Measurements from ENCODE around the gene CLIC5. TPM values are rescaled to one million over a fixed set of nuclear protein-coding genes. Genes with fewer than 3 reads are reported as not detected.

The CLIC5 gene
- total RNA-seq, 1 donor from 2014 or later = 0.32 TPM

- DNase-seq (ENCODE audit: low read depth) (no peak), FAIRE-seq (no peak)
- H3K27ac ChIP-seq (ENCODE audit: low read depth, low read length) = no peak overlapping the region
- Mint-ChIP-seq H3K27ac (ENCODE audit: unreplicated experiment) (no peak overlapping the region), H3K36me3 (ENCODE audit: low read depth, unreplicated experiment) (no peaks in the 10 kb centered on the region), H3K27me3 (ENCODE audit: low read depth, unreplicated experiment) (no peaks in the 10 kb centered on the region), H3K4me1 (ENCODE audit: low read depth, unreplicated experiment) (peaks cover 4% of the 10 kb centered on the region), H3K9me3 (ENCODE audit: unreplicated experiment) (no peaks in the 10 kb centered on the region), H3K4me3 (ENCODE audit: unreplicated experiment) (no peak overlapping the region)
- no peaks in the 10 kb centered on the region for H3K9me3 ChIP-seq (ENCODE audit: insufficient read depth, low read depth, low read length)
- TF ChIP-seq, protein P1, sequence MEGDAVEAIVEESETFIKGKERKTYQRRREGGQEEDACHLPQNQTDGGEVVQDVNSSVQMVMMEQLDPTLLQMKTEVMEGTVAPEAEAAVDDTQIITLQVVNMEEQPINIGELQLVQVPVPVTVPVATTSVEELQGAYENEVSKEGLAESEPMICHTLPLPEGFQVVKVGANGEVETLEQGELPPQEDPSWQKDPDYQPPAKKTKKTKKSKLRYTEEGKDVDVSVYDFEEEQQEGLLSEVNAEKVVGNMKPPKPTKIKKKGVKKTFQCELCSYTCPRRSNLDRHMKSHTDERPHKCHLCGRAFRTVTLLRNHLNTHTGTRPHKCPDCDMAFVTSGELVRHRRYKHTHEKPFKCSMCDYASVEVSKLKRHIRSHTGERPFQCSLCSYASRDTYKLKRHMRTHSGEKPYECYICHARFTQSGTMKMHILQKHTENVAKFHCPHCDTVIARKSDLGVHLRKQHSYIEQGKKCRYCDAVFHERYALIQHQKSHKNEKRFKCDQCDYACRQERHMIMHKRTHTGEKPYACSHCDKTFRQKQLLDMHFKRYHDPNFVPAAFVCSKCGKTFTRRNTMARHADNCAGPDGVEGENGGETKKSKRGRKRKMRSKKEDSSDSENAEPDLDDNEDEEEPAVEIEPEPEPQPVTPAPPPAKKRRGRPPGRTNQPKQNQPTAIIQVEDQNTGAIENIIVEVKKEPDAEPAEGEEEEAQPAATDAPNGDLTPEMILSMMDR (IDR thresholded peaks at IDR 0.05; ENCODE audit: insufficient read depth, low read depth, low read length) = no peak
- TF ChIP-seq EZH2 (IDR thresholded peaks at IDR 0.05; ENCODE audit: insufficient read depth, low read length) = no peak
- no peak overlapping the region for H2AFZ ChIP-seq (ENCODE audit: low read depth, low read length)
- no peak overlapping the region for H3K9ac ChIP-seq (ENCODE audit: low read length)
- peaks cover under 1% of the 10 kb centered on the region for H3K4me1 ChIP-seq (ENCODE audit: insufficient read depth, low read length)
- H3K4me3 ChIP-seq (ENCODE audit: insufficient read depth, low read depth, low read length) = no peak overlapping the region
- no peaks in the 10 kb centered on the region for H4K20me1 ChIP-seq (ENCODE audit: insufficient read depth, low read length)
- H3K4me2 ChIP-seq (ENCODE audit: low read length) = no peak overlapping the region
- H3K79me2 ChIP-seq (ENCODE audit: insufficient read depth, low read length) = no peaks in the 10 kb centered on the region
- no peaks in the 10 kb centered on the region for H3K27me3 ChIP-seq (ENCODE audit: insufficient read depth, low read length)
- H3K36me3 ChIP-seq (ENCODE audit: insufficient read depth, low read length) = no peaks in the 10 kb centered on the region
These were observed 24.0 kb upstream of the CLIC5 start for GRCh38 chr6:46039646-46040045.

DNA sequence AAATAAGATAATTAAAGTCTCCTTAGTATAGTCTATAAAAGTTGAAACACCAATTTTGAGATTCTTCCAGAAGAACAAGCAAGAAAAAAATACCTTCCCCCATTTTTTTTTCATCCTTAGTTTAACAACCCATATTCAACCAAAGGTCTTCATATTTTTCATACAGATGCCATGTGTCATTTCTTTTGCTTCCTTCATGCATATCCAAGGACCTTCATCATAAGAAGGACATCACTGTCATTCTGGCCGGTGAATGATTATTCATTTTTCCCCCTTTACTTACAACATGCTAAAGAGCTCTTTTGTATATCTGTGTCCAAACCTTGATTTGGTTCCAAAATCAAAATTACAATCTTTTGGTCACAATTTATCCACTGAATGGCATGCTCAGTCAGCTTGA is 21.3 kb upstream of the CLIC5 start:
- H3K36me3 Mint-ChIP-seq (ENCODE audit: low read depth, unreplicated experiment) = no peaks in the 10 kb centered on the region
- Histone ChIP-seq H3K27me3 (ENCODE audit: insufficient read depth, low read length) (no peaks in the 10 kb centered on the region), H3K4me2 (ENCODE audit: low read length) (no peak overlapping the region), H3K9me3 (ENCODE audit: insufficient read depth, low read depth, low read length) (no peaks in the 10 kb centered on the region), H3K79me2 (ENCODE audit: insufficient read depth, low read length) (no peaks in the 10 kb centered on the region), H4K20me1 (ENCODE audit: insufficient read depth, low read length) (no peaks in the 10 kb centered on the region), H2AFZ (ENCODE audit: low read depth, low read length) (no peak overlapping the region), H3K4me3 (ENCODE audit: insufficient read depth, low read depth, low read length) (no peak overlapping the region), H3K9ac (ENCODE audit: low read length) (no peak overlapping the region), H3K4me1 (ENCODE audit: insufficient read depth, low read length) (no peaks in the 10 kb centered on the region), H3K36me3 (ENCODE audit: insufficient read depth, low read length) (no peaks in the 10 kb centered on the region), H3K27ac (ENCODE audit: low read depth, low read length) (no peak overlapping the region)
- TF ChIP-seq EZH2 (IDR thresholded peaks at IDR 0.05; ENCODE audit: insufficient read depth, low read length) = no peak
- TF ChIP-seq, protein P1 (IDR thresholded peaks at IDR 0.05; ENCODE audit: insufficient read depth, low read depth, low read length) = no peak
- DNase-seq (ENCODE audit: low read depth) = no peak
- no peaks in the 10 kb centered on the region for H3K9me3 Mint-ChIP-seq (ENCODE audit: unreplicated experiment)
- H3K4me3 Mint-ChIP-seq (ENCODE audit: unreplicated experiment) = no peak overlapping the region
- H3K4me1 Mint-ChIP-seq (ENCODE audit: low read depth, unreplicated experiment) = no peaks in the 10 kb centered on the region
- no peaks in the 10 kb centered on the region for H3K27me3 Mint-ChIP-seq (ENCODE audit: low read depth, unreplicated experiment)
- FAIRE-seq = no peak
- H3K27ac Mint-ChIP-seq (ENCODE audit: unreplicated experiment) = no peak overlapping the region

- Histone ChIP-seq H3K4me2 (ENCODE audit: low read length) (no peak overlapping the region), H3K9me3 (ENCODE audit: insufficient read depth, low read depth, low read length) (no peaks in the 10 kb centered on the region), H3K36me3 (ENCODE audit: insufficient read depth, low read length) (no peaks in the 10 kb centered on the region), H4K20me1 (ENCODE audit: insufficient read depth, low read length) (no peaks in the 10 kb centered on the region), H3K27me3 (ENCODE audit: insufficient read depth, low read length) (no peaks in the 10 kb centered on the region), H3K4me1 (ENCODE audit: insufficient read depth, low read length) (no peaks in the 10 kb centered on the region), H2AFZ (ENCODE audit: low read depth, low read length) (no peak overlapping the region), H3K9ac (ENCODE audit: low read length) (no peak overlapping the region), H3K79me2 (ENCODE audit: insufficient read depth, low read length) (no peaks in the 10 kb centered on the region), H3K4me3 (ENCODE audit: insufficient read depth, low read depth, low read length) (no peak overlapping the region), H3K27ac (ENCODE audit: low read depth, low read length) (no peak overlapping the region)
- H3K9me3 Mint-ChIP-seq (ENCODE audit: unreplicated experiment) = no peaks in the 10 kb centered on the region
- no peak for TF ChIP-seq EZH2 (IDR thresholded peaks at IDR 0.05; ENCODE audit: insufficient read depth, low read length)
- TF ChIP-seq, protein P1 (IDR thresholded peaks at IDR 0.05; ENCODE audit: insufficient read depth, low read depth, low read length) = no peak
- peaks cover 3% of the 10 kb centered on the region for H3K27me3 Mint-ChIP-seq (ENCODE audit: low read depth, unreplicated experiment)
- DNase-seq (ENCODE audit: low read depth) (no peak), FAIRE-seq (no peak)
- H3K36me3 Mint-ChIP-seq (ENCODE audit: low read depth, unreplicated experiment) = no peaks in the 10 kb centered on the region
- no peak overlapping the region for H3K4me3 Mint-ChIP-seq (ENCODE audit: unreplicated experiment)
- H3K27ac Mint-ChIP-seq (ENCODE audit: unreplicated experiment) = no peak overlapping the region
- no peaks in the 10 kb centered on the region for H3K4me1 Mint-ChIP-seq (ENCODE audit: low read depth, unreplicated experiment)
These were observed 19.6 kb upstream of the CLIC5 start for GRCh38 chr6:46035242-46035641.

Measured in astrocyte (in vitro differentiated cells and primary cell).